Activated CD4-positive, CD25-positive, alpha-beta regulatory T cell treated with anti-CD3 and anti-CD28 coated beads, Interleukin-2, amount 50 U/mL, for 16 hours (primary cell): ENCODE data around the gene PIGQ.

Experiments
- DNase-seq: peaks from one replicate; pipeline ENCODE4 v3.0.0-alpha.2; 2020; ENCODE audit warnings: low read depth, low spot score

Gene PIGQ

DNA sequence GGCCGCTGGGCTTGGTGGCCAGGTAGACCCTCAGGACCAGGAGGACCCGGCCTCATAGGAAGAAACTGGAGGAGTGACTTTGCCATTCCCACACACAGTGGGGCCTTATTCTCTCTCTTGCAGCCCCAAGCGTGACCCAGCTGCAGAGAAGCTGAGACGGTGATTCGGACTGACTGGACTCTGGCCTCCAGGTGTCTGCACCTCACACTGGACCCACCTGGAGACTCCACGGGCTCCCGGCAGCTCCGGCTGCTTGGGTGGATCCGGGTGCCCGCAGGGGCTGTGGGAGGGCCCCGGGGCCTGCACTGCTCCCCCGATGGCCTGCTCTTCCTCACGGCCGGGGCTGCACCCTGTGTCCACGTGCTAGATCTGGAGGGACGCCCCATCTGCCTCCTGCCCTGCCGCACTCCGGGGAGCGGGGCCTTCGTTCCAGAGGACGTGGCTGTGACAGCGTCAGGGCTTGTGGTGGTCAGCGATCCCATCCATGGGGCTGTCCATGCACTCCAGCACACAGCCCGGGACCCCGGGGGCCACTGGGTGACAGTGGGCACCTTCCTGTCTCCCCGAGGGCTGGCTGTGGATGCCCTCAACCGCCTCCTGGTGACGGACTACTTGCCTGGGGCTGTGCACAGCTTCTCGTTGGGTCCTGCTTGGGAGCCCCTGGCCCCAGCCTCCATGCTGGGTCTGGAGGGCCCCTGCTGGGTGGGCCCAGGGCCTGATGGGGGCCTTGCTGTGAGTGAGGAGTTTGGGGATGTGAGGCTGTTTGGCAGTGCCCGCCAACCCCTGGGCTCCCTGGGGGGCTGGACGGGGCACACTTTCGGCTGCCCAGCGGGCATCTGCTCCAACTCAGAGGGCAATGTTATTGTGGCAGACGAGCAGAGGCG is 2.2 kb upstream of the PIGQ start:
- DNase-seq = no peak

DNA sequence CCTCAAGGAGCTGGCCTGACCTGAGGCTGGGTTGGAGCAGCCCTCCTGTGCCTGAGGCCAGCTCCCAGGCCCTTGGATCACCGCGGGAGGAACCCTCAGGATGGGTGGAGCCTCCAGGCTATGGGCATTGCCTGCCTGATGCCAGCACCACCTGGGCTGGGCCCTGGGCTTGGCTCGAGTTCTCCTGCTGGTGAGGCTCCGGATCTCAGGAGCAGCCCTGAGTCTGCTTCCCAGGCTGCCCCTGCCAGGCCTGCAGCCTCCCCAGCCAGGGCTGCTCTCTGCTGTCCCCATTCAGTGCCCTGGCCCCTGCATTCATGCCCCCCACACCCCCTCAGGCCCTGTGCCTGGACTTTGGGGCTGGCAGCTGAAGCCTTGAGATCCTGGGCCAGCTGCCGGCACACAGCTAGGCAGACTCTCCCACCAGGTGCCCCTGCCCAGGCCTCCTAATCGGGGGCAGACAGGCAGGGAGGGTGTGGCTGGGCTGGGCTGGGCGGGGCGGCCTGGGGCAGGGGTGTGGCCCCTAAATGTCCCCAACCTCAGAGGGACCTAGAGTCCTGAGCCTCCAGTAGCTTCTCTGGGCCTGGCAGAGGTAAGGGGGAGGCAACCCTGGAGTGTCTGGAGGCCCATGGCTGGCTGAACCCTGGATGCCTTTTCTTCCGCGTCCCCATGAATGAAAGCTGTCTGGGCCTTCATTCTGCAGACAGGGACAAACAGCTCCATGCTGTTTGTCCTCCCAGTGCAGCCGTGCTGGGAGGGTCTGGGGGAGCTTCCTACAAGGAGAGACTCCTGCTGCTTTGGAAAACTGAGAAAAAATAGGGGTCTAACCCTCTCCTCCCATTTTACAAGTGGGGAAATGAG is 1.1 kb upstream of the PIGQ start:
- DNase-seq = no peak

DNA sequence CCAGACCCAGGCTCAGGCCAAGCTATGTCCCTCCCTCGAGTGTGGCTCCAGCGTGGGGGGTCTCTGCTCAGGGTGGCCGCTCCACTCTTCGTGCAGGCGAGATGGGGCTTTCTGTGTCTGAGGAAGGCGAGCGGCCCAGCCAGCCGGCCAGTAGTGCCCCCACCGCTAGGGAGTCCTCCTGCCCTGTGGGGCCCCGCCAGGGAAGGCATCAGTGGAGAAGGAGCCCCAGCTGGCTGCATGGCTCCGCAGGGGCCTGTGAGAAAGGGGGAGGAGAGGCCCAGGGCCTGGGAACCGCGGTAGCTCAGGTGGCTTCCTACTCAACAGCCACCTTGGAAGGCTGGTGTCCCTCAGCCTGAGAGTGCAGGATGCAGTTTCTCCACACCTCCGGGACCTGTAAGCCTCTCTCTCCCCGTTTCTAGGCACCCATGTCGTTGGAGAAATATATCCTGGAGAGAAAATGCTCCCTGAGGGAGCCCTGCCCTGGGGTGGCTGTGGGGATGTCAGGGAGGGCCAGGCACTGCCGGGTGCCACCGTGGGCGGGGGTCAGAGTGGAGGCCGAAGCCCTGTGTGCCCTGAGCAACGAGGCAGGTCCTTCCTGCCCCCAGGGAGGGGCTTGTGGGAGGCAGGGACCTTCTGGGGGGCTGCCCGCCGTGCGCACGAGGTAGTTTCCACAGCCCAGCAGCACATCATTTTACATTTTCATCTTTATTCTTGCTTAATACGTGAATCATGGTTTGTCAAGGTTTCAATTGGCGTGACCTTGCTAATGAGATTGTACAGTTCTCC is 3.3 kb downstream of the PIGQ start:
- DNase-seq = no peak

DNA sequence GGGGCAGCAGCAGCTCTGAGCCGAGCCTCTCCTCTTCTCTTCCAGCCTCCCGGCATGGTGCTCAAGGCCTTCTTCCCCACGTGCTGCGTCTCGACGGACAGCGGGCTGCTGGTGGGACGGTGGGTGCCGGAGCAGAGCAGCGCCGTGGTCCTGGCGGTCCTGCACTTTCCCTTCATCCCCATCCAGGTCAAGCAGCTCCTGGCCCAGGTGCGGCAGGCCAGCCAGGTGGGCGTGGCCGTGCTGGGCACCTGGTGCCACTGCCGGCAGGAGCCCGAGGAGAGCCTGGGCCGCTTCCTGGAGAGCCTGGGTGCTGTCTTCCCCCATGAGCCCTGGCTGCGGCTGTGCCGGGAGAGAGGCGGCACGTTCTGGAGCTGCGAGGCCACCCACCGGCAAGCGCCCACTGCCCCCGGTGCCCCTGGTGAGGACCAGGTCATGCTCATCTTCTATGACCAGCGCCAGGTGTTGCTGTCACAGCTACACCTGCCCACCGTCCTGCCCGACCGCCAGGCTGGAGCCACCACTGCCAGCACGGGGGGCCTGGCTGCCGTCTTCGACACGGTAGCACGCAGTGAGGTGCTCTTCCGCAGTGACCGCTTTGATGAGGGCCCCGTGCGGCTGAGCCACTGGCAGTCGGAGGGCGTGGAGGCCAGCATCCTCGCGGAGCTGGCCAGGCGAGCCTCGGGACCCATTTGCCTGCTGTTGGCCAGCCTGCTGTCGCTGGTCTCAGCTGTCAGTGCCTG is 4.4 kb downstream of the PIGQ start:
- no peak for DNase-seq

DNA sequence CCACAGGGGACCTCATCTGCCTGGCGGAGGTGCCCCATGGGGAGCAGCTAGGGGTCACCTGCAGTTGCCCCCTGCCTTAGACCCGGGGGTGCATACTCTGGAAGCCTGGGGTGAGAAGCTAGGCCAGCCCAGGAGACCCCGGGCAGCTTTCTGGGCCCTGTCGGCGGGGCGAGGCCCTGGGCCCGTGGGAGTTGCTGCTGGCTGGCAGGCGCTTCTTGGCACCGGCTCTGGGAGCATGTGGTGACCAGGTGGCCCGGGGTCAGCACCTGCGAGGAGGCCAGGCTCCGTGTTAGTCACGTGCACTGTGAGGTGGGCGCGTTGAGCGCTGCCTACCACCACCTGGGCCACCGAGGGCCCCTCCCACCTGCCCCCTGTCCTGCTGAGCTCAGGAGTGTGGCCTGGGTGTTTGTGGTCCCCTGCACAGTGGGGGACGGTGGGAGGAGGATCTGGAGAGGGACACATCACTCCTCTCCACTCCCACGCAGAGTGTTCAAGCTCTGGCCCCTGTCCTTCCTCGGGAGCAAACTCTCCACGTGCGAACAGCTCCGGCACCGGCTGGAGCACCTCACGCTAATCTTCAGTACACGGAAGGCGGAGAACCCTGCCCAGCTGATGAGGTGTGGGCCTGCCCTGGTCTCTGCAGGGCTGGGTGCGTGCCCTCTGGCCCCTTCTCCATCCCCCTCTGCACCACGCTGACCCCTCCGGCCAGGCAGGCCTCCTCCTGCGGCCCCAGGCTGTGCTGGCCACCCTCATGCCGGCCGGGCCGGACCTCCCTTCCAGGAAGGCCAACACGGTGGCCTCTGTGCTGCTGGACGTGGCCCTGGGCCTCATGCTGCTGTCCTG is 5.8 kb downstream of the PIGQ start:
- DNase-seq = no peak

DNA sequence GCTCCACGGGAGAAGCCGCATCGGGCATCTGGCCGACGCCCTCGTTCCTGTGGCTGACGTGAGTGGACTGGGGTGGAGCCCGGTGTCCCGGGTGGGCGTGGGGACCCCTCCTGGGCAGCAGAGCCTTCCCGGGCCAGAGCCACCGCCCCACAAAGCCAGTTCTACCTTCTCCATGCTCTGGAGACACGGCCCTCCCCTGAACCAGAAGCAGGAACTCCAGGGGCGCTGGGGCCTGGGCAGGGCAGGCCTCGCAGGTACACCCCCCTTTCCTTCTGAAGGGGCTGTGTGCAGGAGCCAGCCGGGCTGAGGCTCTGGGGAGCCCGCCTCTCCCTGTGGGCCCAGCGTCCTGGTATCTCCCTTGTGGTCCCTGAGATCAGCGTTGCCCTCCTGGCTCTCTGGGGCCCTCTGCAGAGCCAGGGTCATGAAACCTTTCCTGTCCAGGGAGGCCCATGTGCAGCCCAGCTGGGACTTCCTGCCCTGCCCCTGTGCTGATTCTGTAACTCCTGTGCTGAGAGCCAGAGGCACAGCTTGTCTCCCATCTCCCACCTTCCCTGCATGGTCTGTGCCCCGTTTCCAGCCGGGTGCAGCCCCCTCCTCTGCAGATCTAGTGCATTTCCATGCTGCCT is 6.5 kb downstream of the PIGQ start:
- DNase-seq = no peak

DNA sequence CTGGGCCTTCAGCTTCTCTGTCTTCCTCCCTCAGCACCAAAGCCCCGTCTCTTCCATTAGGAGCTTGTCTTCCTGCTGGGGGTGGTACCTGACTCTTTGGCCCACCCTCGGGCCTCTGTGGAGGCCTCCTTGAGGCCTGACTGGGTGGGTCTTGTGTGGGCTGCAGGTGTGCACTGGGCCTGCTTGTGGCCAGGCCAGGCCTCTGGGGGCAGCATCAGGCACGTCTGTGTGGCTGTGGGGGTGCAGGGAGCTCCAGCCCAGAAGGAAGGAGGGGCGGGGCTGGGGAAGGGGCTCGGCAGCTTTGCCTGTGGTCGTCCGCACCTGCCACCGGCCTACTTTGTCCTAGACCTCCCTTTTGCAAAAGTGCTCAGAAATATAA is 7.0 kb downstream of the PIGQ start:
- DNase-seq = no peak

DNA sequence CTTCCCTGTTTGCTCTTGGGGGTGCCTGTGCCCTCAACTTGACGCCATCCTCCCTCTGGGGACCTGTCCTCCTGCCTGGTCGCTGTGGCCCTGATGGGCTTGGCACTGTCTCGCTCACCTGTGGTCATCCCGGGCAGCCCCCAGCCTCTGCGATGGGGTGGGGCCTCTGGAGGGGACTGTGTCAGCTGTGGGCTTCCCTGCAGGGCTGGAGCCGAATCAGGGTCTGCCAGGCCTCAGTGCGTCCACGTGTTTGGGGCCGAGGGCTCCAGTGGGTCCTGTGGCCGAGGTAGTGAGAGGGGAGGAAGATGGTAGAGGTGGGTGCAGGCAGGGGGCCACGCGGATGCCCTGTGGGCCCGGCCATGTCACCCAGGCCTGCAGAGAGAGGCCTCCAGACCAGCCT is 8.0 kb downstream of the PIGQ start:
- no peak for DNase-seq

DNA sequence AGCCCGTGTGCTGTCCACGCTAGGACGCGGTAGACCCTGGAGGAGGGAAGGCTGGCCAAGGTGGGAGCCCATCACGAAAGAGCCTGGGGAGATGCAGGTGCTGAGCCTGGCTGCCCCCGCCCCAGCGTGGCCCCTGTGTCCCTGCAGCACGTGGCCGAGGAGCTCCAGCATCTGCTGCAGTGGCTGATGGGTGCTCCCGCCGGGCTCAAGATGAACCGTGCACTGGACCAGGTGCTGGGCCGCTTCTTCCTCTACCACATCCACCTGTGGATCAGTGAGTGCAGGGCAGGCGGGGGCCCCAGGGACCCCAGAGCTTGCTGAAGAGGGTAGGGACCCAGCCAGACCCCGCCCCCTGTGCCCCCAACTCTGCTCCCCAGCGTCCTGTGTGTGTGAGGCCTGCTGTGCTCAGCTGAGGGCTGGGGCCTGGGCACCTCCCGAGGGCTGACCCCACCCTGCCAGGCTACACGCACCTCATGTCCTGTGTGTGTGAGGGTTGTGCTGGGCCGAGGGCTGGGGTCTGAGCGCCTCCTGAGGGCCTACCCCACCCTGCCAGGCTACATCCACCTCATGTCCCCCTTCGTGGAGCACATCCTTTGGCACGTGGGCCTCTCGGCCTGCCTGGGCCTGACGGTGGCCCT is 8.6 kb downstream of the PIGQ start:
- DNase-seq = no peak

DNA sequence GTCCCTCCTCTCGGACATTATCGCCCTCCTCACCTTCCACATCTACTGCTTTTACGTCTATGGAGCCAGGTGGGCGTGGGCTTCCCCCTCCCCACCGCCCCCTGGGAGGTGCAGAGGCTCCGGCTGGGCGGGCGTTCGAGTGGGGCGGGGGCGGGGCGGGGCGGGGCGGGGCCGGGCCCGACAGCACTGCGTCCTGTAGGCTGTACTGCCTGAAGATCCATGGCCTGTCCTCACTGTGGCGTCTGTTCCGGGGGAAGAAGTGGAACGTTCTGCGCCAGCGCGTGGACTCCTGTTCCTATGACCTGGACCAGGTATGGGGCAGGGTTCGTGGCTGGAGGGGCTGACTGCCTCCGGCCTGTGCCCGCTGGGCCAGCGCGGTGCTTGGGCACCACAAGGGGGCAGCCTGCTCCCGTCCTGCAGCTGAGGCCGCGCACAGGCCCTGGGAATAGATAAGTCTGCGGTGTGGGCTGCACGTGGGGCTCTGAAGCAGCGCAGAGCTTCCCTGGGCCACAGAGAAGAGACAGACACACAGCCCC is 9.2 kb downstream of the PIGQ start:
- no peak for DNase-seq

DNA sequence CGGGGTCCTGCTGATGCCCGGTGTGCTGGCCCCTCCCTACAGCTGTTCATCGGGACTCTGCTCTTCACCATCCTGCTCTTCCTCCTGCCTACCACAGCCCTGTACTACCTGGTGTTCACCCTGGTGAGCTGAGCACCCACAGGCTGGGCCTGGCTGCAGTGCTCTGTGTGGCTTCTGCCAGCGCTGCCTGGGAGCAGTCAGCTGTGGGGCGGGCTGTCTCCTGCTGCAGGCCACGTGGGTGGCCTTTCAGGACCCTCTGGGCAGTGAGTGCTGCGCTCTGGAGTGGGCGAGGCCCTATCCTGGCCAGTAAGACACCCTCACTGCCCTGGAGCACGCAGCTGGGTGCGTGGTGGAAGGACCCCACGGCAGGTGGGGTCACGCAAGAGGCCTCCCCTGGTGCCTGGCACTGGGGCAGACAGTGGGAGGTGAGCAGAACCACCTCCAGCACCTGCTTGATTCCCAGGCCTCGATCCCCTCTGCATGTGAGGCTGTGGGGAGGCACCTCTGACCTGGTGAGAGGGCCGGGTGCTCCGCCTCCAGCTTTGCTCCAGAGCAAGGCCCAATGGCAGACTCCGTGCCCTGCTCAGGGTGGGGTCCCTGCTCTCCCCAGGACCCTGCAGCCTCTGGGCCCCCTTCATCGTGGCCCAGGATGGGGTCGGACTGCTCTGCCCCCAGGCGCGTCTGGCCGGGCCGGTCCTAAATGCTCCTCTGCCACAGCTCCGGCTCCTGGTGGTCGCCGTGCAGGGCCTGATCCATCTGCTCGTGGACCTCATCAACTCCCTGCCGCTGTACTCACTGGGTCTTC is 10.6 kb downstream of the PIGQ start:
- DNase-seq = no peak

DNA sequence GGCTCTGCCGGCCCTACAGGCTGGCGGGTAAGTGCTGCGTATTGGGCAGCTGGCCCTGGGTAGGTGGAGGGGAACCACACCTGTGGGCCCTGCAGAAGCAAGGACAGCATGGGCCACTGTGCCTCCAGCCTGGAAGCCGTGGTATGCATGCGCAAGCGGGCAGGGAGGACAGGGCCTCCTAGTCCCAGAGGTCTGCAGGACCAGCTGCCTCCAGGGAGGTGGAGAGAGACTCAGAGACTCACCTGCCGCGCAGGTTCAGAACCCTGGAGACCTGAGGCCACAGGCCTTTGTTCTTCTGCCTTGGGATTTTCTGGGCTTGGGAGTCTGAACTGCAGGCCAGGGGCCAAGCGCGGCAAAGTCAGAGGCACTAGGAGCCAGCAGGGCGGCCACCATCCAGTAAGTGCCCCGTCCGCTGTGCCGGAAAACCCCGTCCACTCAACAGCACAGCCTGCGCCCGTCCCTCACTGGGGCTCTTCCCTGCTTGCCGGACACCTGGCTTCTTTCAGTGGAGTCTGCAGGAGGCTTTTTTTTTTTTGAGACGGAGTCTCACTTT is 11.3 kb downstream of the PIGQ start:
- DNase-seq = no peak

DNA sequence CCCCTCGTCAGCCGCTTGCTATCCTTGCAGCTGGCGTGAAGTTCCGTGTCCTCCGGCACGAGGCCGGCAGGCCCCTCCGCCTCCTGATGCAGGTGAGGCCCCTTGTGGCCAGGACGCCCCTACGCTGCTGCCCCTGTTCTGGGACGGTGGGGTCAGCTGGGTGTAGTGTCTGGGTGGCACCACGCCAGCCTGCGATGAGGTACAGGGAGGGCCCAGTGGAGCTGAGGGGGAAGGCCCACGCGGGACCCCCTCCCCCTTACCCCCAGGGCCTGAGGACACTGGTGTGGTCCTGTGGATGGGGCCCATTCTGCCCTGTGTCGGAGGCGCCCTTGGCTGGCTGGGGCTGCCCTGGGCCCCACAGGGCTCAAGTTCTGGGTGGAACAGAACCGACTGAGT is 12.4 kb downstream of the PIGQ start:
- DNase-seq = no peak

DNA sequence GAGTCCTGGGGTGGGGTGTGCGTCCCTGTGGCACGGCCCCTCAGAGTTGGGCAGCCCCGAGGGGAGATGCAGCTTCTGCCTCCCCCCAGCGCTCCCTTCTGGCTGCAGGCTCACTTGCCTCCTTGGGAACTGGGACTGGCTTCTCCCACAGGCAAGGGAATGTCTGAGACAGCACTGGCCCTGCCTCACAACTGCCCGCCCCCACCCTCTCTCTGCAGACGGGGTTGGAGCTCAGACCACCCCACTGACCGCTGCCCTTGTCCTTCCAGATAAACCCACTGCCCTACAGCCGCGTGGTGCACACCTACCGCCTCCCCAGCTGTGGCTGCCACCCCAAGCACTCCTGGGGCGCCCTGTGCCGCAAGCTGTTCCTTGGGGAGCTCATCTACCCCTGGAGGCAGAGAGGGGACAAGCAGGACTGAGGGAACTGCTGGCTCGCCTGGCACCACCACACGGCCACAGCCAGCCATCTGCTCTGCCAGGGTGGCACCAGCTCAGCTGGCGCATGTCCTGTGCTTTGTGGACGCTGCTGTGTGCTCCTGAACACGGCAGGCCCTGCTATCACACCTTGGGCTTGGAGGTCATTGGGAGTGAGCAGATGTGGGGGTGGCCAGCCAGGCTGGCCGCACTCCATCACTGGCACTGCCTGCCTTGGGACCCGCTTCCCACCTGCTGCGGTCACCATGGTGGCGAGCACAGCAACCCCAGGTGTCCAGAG is 13.0 kb downstream of the PIGQ start:
- DNase-seq = no peak

DNA sequence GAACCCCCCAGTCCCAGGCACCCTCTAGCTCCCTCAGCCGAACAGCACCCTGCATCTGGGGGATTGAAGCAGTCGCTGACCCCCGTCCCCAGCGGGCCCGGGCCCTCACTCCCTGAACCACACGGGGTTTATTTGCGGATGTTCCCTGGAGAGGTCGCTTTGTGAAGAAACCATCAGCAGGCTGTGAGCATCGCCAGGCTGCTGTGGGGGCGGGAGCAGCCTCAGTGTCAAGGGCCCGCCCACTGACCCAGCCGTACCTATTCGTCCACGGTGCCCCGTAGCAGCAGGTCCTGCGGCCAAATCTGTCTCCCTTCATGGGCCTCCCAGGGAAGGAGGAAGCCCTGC is 13.7 kb downstream of the PIGQ start:
- DNase-seq = no peak

DNA sequence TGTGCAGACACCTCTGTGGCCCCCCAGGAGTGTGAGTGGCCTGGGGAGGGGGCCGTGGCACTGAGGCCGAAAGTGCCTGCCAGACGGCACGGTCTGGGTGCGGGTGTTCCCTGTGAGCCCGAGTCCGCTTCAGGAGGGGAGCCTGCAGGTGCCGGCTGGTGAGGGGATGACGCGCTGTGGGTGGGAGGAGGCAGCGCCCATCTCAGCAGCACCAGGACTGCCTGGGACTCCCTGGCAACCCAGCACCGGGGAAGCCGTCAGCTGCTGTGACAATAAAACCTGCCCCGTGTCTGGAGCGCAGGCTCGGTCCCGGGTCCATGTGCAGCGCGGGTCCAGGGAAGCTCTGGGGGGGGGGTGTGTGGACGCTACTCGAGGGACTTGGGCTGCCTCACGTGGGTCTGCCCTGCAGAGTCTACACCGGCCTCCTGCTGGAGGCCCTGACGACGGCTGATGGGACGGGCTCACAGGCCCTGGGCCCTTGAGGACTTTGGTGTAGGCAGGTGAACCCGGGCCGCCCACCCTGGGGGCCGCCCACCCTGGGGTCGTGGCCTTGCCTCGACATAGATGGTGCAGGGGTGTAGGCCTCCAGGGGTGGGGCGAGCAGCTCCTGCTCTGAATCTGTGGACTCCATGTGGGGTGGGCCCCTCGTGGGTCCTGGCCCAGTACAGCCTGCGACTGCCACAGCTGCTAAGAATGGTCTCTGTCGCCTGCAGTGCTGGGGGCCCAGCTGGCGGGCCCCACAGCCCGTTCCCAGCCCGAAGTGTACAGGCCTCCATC is 14.2 kb downstream of the PIGQ start:
- DNase-seq = no peak

DNA sequence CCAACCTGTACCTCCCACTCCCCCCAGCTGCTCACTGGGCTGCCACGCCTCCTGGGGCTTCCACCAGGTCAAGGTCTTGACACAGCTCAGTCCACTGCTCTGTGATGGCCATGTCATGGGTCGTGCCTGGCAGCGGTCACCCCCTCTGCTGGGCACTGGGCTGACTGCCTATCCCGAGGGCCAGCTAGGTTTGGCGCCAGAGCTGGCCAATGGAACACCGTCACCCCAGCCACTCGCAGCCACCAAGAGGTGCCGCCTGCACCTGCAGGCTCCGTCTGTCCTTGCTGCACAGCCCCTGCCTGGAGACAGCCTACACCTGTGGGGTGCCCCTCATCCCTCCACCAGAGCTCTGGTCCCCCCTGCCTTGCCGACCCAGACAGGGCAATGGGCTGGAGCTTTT is 15.6 kb downstream of the PIGQ start:
- no peak for DNase-seq
